AG10803 (cell line): ENCODE results near the gene CRIP3.

Source experiments
- DNase-seq: peaks from one replicate; pipeline ENCODE4 v3.0.0; 2010; ENCODE audit warnings: low read depth
- H3K4me3 ChIP-seq: 2 replicates; pipeline ENCODE4 v1.5.1; 2011; ENCODE audit warnings: mild to moderate bottlenecking, low read length, control low read depth
- TF ChIP-seq, protein P1 (sequence below): conservative IDR thresholded peaks from 2 replicates; pipeline ENCODE4 v1.5.1; 2011; ENCODE audit warnings: mild to moderate bottlenecking, low read length, control low read depth, inconsistent platforms

Gene CRIP3

DNA sequence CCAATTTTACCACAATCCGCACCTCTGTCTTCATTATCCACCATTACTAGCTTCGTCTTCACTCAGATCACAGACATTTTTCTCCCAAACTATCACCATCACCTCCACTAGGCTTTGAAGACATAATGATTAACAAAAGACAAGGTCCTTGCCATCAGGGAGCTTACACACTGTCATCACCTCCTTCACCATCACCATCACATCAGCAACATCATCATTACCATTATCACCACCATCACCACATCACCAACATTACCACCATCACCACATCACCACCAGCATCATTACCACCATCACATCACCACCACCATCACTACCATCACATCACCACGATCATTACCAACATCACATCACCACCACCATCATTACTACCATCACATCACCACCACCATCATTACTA lies 14.9 kb downstream of the CRIP3 start:
- TF ChIP-seq, protein P1, sequence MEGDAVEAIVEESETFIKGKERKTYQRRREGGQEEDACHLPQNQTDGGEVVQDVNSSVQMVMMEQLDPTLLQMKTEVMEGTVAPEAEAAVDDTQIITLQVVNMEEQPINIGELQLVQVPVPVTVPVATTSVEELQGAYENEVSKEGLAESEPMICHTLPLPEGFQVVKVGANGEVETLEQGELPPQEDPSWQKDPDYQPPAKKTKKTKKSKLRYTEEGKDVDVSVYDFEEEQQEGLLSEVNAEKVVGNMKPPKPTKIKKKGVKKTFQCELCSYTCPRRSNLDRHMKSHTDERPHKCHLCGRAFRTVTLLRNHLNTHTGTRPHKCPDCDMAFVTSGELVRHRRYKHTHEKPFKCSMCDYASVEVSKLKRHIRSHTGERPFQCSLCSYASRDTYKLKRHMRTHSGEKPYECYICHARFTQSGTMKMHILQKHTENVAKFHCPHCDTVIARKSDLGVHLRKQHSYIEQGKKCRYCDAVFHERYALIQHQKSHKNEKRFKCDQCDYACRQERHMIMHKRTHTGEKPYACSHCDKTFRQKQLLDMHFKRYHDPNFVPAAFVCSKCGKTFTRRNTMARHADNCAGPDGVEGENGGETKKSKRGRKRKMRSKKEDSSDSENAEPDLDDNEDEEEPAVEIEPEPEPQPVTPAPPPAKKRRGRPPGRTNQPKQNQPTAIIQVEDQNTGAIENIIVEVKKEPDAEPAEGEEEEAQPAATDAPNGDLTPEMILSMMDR: no peak
- no peak for DNase-seq
- H3K4me3 ChIP-seq: no peak overlapping the region

DNA sequence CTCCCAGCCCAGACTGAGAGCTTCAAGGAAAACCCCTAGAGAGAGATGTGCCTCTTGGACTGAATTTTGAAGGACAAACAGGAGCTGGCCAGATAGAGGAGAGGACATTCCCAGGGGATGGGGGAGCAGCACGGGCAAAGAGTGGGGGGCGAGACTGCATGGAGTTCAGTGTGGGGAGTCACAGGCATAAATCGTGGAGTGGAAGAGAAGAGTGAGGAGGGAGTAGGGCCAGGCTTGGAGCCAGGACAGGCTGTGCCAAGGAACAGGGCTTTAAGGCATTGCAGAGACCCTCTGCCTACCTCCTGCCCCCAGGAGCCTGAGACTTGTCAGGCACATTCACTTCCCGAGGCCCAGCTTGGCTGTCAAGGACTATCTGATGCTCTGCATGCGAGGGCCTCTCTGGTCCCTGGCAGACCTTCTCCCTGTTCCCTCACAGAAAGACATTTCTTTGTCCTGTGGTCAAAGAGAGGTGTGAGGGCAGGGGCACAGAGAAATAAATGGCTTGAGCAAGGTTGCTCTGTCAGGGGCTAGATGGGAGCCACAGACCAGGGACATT lies 15.8 kb downstream of the CRIP3 start:
- TF ChIP-seq, protein P1: no peak
- no peak overlapping the region for H3K4me3 ChIP-seq
- no peak for DNase-seq

DNA sequence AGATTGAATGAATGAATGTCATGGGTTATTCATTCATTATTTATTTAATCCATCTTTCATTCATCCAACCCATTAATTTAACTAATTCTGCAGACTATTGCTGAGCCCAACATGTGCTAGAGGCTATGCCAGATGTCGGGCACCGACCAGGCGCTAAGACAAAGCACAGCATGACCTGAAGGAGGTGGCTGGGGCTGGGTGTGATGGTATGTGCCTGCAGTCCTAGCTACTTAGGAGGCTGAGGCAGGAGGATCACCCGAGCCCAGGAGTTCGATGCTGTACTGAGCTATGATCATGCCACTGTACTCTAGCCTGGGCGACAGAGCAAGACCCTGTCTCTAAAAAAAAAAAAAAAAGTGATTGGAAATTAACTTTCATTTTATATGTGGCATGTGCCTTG lies 16.3 kb downstream of the CRIP3 start:
- H3K4me3 ChIP-seq: no peak overlapping the region
- no peak for DNase-seq
- TF ChIP-seq, protein P1: no peak

DNA sequence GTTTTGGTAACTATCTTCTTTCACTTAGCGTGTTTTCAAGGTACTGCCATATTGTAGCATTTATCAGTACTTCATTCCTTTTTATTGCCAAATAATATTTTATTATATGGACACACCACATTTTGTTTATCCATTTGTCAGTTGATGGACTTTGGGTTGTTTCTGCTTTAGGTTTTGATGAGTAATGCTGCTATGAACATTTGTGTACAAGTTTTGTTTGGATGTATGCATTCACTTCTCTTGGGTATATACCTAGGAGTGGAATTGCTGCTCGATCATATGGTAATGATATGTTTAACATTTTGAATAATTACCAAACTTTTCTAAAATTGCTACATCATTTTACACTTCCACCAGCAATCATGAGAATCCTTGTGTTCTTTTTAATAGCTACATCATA lies 16.9 kb downstream of the CRIP3 start:
- no peak for DNase-seq
- no peak overlapping the region for H3K4me3 ChIP-seq
- TF ChIP-seq, protein P1: no peak

DNA sequence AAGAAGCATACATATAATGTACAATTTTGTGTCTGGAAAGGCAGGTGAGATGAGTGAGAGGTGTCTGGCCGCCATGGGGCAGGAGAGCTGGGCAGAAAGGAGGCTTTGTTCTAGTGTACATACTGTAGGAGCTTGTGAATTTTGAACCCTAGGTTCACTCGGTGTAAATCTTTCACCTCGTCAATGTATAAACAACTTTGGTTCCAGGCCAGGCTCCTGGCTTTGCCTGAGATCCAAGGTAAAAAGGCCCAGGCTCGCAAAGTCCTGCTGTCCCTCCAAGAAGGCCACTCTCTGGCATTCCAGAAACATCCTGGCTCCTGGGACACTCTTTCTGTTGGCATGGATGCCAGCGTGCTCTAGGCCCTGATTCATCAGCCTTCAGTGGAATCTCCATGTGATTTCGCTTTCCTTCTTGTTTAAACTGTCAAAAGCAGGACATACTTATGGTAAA lies 17.7 kb downstream of the CRIP3 start:
- TF ChIP-seq, protein P1: no peak
- DNase-seq: no peak
- no peak overlapping the region for H3K4me3 ChIP-seq

DNA sequence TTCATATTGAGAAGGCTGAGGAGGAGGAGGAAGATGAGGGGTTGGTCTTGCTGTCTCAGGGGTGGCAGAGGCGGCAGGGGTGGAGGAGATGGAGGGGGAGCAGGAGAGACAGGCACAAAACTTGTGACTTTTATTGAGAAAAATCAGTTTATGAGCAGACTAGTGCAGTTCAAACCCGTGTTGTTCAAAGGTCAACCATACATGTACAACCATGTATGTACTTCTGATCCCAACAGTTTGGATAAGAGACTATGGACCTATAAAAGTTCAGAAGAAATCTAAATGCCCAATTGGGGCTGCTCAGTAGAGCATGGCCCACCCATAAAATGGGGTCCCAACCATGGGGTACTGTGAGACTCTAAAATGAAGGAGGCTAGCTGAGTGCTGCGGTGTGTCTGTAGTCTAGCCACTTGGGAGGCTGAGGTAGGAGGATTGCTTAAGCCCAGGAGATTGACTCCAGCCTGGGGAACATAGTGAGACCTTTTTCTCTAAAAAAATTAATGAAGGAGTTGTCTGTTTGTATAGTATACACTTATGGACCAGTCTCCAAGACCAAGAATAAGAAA lies 18.2 kb downstream of the CRIP3 start:
- TF ChIP-seq, protein P1: no peak
- H3K4me3 ChIP-seq: no peak overlapping the region
- no peak for DNase-seq

DNA sequence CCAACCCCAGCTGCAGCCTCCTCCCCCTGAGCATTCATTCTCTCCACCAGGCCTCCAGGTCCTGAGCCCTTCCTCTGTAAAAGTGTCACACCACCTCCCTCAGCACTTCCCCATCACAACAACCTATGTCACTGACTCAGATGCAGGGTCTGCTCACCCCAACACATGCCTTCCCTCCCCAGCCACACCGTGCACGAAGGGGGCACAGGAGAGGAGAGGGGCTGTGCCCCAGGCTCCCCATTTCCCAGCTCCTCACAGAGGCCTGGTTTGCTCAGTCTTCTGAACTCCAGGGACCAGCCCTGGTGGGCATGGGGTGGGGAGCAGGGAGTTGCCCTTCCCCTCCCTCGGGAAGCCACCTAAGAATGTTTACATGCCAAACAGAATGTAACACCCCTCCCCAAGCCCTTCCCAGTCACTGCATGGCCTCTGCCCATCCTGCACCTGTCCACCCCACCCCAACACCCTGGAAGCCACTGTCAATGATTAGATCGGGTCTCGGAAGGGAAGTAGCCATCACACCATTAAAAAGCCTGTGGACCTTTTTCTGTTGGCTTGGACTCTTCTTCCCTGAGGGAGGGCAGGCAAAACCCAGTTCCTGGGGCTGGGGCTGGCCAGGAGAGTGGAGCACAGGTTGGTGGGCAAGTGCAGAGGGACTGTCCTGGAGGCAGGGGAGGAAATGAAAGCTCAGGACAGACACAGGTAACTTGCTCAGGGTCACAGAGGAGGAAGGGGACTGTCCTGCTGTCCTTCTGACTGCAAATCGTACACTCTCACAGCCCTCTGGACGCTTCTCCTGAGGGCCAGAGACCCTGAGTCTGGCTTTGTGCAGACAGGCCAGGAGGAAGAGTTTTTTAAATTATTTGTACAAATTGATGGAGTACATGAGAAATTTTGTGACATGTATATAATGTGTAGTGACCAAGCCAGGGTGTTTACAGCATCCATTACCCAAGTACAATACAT lies 20.6 kb downstream of the CRIP3 start:
- TF ChIP-seq, protein P1: no peak
- H3K4me3 ChIP-seq: no peak overlapping the region
- DNase-seq: no peak
